ENCODE data around the gene ADGRV1. TPM values are rescaled to one million over a fixed set of nuclear protein-coding genes. Genes with fewer than 3 reads are reported as not detected.
"Not testable (repeated sequence)": the region's sequence is repeated elsewhere in the genome, so short reads cannot be mapped to it uniquely, and the experiment has no call there.

The ADGRV1 gene
- polyA plus RNA-seq, 1 donor from 2014 or later, result not detected

- no peaks in the 10 kb centered on the region for H3K27me3 Mint-ChIP-seq
- no peaks in the 10 kb centered on the region for H3K4me1 Mint-ChIP-seq
- H3K27ac Mint-ChIP-seq, result no peak overlapping the region
- no peak overlapping the region for H3K4me3 Mint-ChIP-seq
- peaks cover 3 to 16% (median 9%) of the 10 kb centered on the region in 3 donors for H3K9me3 Mint-ChIP-seq
- H3K36me3 Mint-ChIP-seq, result no peaks in the 10 kb centered on the region
Measured at GRCh38 chr5:90803381-90803780, 244.8 kb downstream of the ADGRV1 start.

GRCh38 chr5:90803876-90804275 is 245.3 kb downstream of the ADGRV1 start:
- H3K4me1 Mint-ChIP-seq, result no peaks in the 10 kb centered on the region
- no peaks in the 10 kb centered on the region for H3K27me3 Mint-ChIP-seq
- peaks cover 3 to 13% (median 8%) of the 10 kb centered on the region in 3 donors for H3K9me3 Mint-ChIP-seq
- no peaks in the 10 kb centered on the region for H3K36me3 Mint-ChIP-seq
- no peak overlapping the region for H3K4me3 Mint-ChIP-seq
- no peak overlapping the region for H3K27ac Mint-ChIP-seq

GRCh38 chr5:90807496-90807895 is 248.9 kb downstream of the ADGRV1 start:
- no peaks in the 10 kb centered on the region for H3K9me3 Mint-ChIP-seq
- no peak overlapping the region for H3K27ac Mint-ChIP-seq
- no peak overlapping the region for H3K4me3 Mint-ChIP-seq
- H3K36me3 Mint-ChIP-seq, result no peaks in the 10 kb centered on the region
- no peaks in the 10 kb centered on the region for H3K4me1 Mint-ChIP-seq
- no peaks in the 10 kb centered on the region for H3K27me3 Mint-ChIP-seq

GRCh38 chr5:90809311-90810056 is 250.9 kb downstream of the ADGRV1 start:
- H3K9me3 Mint-ChIP-seq, result no peaks in the 10 kb centered on the region
- no peaks in the 10 kb centered on the region for H3K4me1 Mint-ChIP-seq
- no peaks in the 10 kb centered on the region for H3K36me3 Mint-ChIP-seq
- no peak overlapping the region for H3K27ac Mint-ChIP-seq
- H3K27me3 Mint-ChIP-seq, result no peaks in the 10 kb centered on the region
- H3K4me3 Mint-ChIP-seq, result no peak overlapping the region

- no peaks in the 10 kb centered on the region for H3K36me3 Mint-ChIP-seq
- no peaks in the 10 kb centered on the region for H3K27me3 Mint-ChIP-seq
- no peaks in the 10 kb centered on the region for H3K4me1 Mint-ChIP-seq
- H3K27ac Mint-ChIP-seq, result no peak overlapping the region
- no peaks in the 10 kb centered on the region for H3K9me3 Mint-ChIP-seq
- no peak overlapping the region for H3K4me3 Mint-ChIP-seq
Measured at GRCh38 chr5:90810211-90810610, 251.6 kb downstream of the ADGRV1 start.

GRCh38 chr5:90813392-90813791 is 254.8 kb downstream of the ADGRV1 start:
- H3K4me3 Mint-ChIP-seq, result no peak overlapping the region
- H3K27ac Mint-ChIP-seq, result no peak overlapping the region
- no peaks in the 10 kb centered on the region for H3K9me3 Mint-ChIP-seq
- H3K4me1 Mint-ChIP-seq, result no peaks in the 10 kb centered on the region
- no peaks in the 10 kb centered on the region for H3K36me3 Mint-ChIP-seq
- no peaks in the 10 kb centered on the region for H3K27me3 Mint-ChIP-seq

- not testable (repeated sequence) for H3K4me1 Mint-ChIP-seq, H3K4me3 Mint-ChIP-seq, H3K27ac Mint-ChIP-seq, H3K36me3 Mint-ChIP-seq, H3K9me3 Mint-ChIP-seq, H3K27me3 Mint-ChIP-seq
Measured at GRCh38 chr5:90822062-90822461, 263.5 kb downstream of the ADGRV1 start.

- Mint-ChIP-seq H3K36me3 (no peaks in the 10 kb centered on the region), H3K9me3 (peaks cover 0 to 1% (median 0%) of the 10 kb centered on the region in 3 donors), H3K27ac (no peak overlapping the region), H3K27me3 (peaks cover 2% of the 10 kb centered on the region), H3K4me1 (no peaks in the 10 kb centered on the region), H3K4me3 (no peak overlapping the region)
Measured at GRCh38 chr5:90824436-90824835, 265.8 kb downstream of the ADGRV1 start.

GRCh38 chr5:90830058-90830457 is 271.5 kb downstream of the ADGRV1 start:
- no peak overlapping the region for H3K4me3 Mint-ChIP-seq
- H3K36me3 Mint-ChIP-seq, result no peaks in the 10 kb centered on the region
- no peaks in the 10 kb centered on the region for H3K9me3 Mint-ChIP-seq
- peaks cover 2% of the 10 kb centered on the region for H3K27me3 Mint-ChIP-seq
- H3K4me1 Mint-ChIP-seq, result no peaks in the 10 kb centered on the region
- no peak overlapping the region for H3K27ac Mint-ChIP-seq

GRCh38 chr5:90833753-90834152 is 275.2 kb downstream of the ADGRV1 start:
- no peak overlapping the region for H3K4me3 Mint-ChIP-seq
- H3K27me3 Mint-ChIP-seq, result no peaks in the 10 kb centered on the region
- no peaks in the 10 kb centered on the region for H3K36me3 Mint-ChIP-seq
- H3K9me3 Mint-ChIP-seq, result no peaks in the 10 kb centered on the region
- H3K27ac Mint-ChIP-seq, result no peak overlapping the region
- no peaks in the 10 kb centered on the region for H3K4me1 Mint-ChIP-seq

- Mint-ChIP-seq H3K4me3 (no peak overlapping the region), H3K27me3 (peaks cover 2% of the 10 kb centered on the region), H3K9me3 (no peaks in the 10 kb centered on the region), H3K36me3 (no peaks in the 10 kb centered on the region), H3K27ac (no peak overlapping the region), H3K4me1 (no peaks in the 10 kb centered on the region)
Measured at GRCh38 chr5:90834711-90835110, 276.1 kb downstream of the ADGRV1 start.

- Mint-ChIP-seq H3K4me3 (no peak overlapping the region), H3K9me3 (no peaks in the 10 kb centered on the region), H3K27ac (no peak overlapping the region), H3K27me3 (peaks cover 9% of the 10 kb centered on the region), H3K36me3 (no peaks in the 10 kb centered on the region), H3K4me1 (no peaks in the 10 kb centered on the region)
Measured at GRCh38 chr5:90843443-90843842, 284.8 kb downstream of the ADGRV1 start.

GRCh38 chr5:90844931-90845330 is 286.3 kb downstream of the ADGRV1 start:
- H3K9me3 Mint-ChIP-seq, result no peaks in the 10 kb centered on the region
- no peak overlapping the region for H3K4me3 Mint-ChIP-seq
- no peaks in the 10 kb centered on the region for H3K36me3 Mint-ChIP-seq
- H3K27ac Mint-ChIP-seq, result no peak overlapping the region
- H3K4me1 Mint-ChIP-seq, result no peaks in the 10 kb centered on the region
- H3K27me3 Mint-ChIP-seq, result peaks cover 7% of the 10 kb centered on the region

GRCh38 chr5:90845723-90846554 is 287.3 kb downstream of the ADGRV1 start:
- Mint-ChIP-seq H3K27ac (no peak overlapping the region), H3K27me3 (peaks cover 7% of the 10 kb centered on the region), H3K4me1 (no peaks in the 10 kb centered on the region), H3K4me3 (no peak overlapping the region), H3K36me3 (no peaks in the 10 kb centered on the region), H3K9me3 (no peaks in the 10 kb centered on the region)

- H3K36me3 Mint-ChIP-seq, H3K4me1 Mint-ChIP-seq, H3K27me3 Mint-ChIP-seq, H3K4me3 Mint-ChIP-seq, H3K9me3 Mint-ChIP-seq, H3K27ac Mint-ChIP-seq: not testable (repeated sequence)
Measured at GRCh38 chr5:90847606-90848005, 289.0 kb downstream of the ADGRV1 start.

GRCh38 chr5:90849939-90850338 is 291.3 kb downstream of the ADGRV1 start:
- Mint-ChIP-seq H3K4me3 (no peak overlapping the region), H3K27me3 (peaks cover 3% of the 10 kb centered on the region), H3K27ac (no peak overlapping the region), H3K4me1 (no peaks in the 10 kb centered on the region), H3K9me3 (no peaks in the 10 kb centered on the region), H3K36me3 (no peaks in the 10 kb centered on the region)

Data from IgD-negative memory B cell (primary cell).